H1 (cell line): ENCODE data around the gene KCP.

Experiments
- SIN3A ChIP-seq, 2 experiments: IDR thresholded peaks in 1 of 2; conservative IDR thresholded peaks in 1 of 2; 2 replicates each; pipeline ENCODE4 v1.6.1; 2011 to 2012; ENCODE audit warnings: low read length in 2 of 2, improper control_type of control experiment in 1 of 2, low read depth in 1 of 2, mild to moderate bottlenecking in 1 of 2
- TAF1 ChIP-seq: IDR thresholded peaks from 2 replicates; pipeline ENCODE4 v1.6.1; 2011; ENCODE audit warnings: mild to moderate bottlenecking, low read depth, low read length
- TF ChIP-seq, protein P1 (sequence below), 3 experiments: IDR thresholded peaks; 1 replicate in 2 of 3; 2 replicates in 1 of 3; pipeline versions ENCODE4 v1.5.1 to v1.6.1; 2011; ENCODE audit warnings: low read length in 3 of 3, mild to moderate bottlenecking in 3 of 3, inconsistent platforms in 2 of 3, low read depth in 1 of 3, moderate library complexity in 1 of 3; ENCODE audit not compliant: insufficient read depth in 1 of 3; ENCODE audit errors: control extremely low read depth in 1 of 3
- TF ChIP-seq, protein P2 (sequence below): IDR thresholded peaks from 2 replicates; pipeline ENCODE4 v1.6.1; 2011; ENCODE audit warnings: low read length, improper control_type of control experiment

DNA sequence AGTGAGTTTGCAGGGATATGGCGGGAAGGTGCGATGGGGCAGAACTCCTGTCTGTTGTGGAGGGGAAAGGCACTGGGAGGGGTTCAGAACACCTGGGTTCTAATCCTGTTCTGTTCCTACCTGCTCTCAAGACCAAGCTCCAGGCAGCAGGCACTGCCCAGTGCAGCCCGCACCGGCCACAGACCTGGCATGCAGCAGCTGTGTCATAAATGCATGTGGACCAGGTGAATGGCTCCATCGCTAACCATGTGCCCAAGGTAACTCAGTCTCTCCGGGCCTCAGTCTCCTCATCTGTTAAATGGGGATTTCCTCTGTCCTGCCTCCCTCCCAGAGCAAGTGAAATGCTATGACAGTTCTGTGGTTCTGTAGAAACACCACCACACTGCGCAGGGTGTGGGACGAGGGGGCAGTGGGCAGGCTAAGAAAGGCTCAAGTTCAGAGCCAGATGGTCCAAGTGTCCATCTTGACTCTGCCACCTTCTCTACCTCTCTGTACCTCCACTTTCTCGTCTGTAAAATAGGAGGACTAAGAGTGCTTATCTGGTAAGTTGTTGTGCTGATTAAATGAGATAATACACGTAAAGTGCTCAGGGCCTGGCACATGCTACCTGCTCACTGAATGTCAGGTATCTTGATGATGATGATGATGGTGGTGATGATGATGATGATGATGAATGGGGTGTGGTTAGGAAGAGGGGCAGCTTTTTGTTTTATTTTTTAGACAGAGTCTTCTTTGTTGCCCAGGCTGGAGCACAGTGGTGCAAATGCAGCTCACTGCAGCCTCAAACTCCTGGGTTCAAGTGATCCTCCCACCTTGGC is 24.9 kb downstream of the KCP start:
- no peak for TF ChIP-seq SIN3A (conservative IDR thresholded peaks at IDR 0.05 in 1 of 2, IDR thresholded peaks at IDR 0.05 in 1 of 2; ENCODE audit: low read depth in 1 of 2, low read length in 2 of 2)
- TF ChIP-seq, protein P1, sequence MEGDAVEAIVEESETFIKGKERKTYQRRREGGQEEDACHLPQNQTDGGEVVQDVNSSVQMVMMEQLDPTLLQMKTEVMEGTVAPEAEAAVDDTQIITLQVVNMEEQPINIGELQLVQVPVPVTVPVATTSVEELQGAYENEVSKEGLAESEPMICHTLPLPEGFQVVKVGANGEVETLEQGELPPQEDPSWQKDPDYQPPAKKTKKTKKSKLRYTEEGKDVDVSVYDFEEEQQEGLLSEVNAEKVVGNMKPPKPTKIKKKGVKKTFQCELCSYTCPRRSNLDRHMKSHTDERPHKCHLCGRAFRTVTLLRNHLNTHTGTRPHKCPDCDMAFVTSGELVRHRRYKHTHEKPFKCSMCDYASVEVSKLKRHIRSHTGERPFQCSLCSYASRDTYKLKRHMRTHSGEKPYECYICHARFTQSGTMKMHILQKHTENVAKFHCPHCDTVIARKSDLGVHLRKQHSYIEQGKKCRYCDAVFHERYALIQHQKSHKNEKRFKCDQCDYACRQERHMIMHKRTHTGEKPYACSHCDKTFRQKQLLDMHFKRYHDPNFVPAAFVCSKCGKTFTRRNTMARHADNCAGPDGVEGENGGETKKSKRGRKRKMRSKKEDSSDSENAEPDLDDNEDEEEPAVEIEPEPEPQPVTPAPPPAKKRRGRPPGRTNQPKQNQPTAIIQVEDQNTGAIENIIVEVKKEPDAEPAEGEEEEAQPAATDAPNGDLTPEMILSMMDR (IDR thresholded peaks at IDR 0.05; ENCODE audit: control extremely low read depth in 1 of 3, insufficient read depth in 1 of 3, low read depth in 1 of 3, low read length in 3 of 3): no peak
- no peak for TF ChIP-seq TAF1
- TF ChIP-seq, protein P2, sequence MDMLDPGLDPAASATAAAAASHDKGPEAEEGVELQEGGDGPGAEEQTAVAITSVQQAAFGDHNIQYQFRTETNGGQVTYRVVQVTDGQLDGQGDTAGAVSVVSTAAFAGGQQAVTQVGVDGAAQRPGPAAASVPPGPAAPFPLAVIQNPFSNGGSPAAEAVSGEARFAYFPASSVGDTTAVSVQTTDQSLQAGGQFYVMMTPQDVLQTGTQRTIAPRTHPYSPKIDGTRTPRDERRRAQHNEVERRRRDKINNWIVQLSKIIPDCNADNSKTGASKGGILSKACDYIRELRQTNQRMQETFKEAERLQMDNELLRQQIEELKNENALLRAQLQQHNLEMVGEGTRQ: no peak
